Measurements from ENCODE around the gene HARS2. TPM values are rescaled to one million over a fixed set of nuclear protein-coding genes. Genes with fewer than 3 reads are reported as not detected.

Gene HARS2
- 37.0 TPM for total RNA-seq (ENCODE audit: unreplicated experiment)
- long read RNA-seq, transcript HARS2-201 (13 exons, 2,510 nt): major isoform, 31 of 47 reads
- long read RNA-seq, partial matches to known transcripts: 1 of 47 reads
- long read RNA-seq, other reads (novel, unspliced or antisense): 13 of 47 reads

GRCh38 chr5:140690941-140691924 lies at the start of gene HARS2, which contains the start of gene HARS1:
HARS2 (plus strand) TSS chr5:140691455; CDS start chr5:140691649, 194 bp downstream.
HARS1 (minus strand) TSS chr5:140691370; CDS start chr5:140691304, 66 bp downstream.
- TF ChIP-seq CTCF (IDR thresholded peaks at IDR 0.05; ENCODE audit: unreplicated experiment): no peak
- Mint-ChIP-seq H3K4me1 (ENCODE audit: unreplicated experiment) (peaks cover 22% of the 10 kb centered on the region), H3K9me3 (ENCODE audit: unreplicated experiment) (no peaks in the 10 kb centered on the region), H3K27me3 (ENCODE audit: unreplicated experiment) (peaks cover 14% of the 10 kb centered on the region), H3K27ac (ENCODE audit: unreplicated experiment) (peak within 1 kb of the TSS; percentile 91), H3K36me3 (ENCODE audit: low read depth, unreplicated experiment) (peaks cover 25% of the 10 kb centered on the region), H3K4me3 (ENCODE audit: unreplicated experiment) (peak within 1 kb of the TSS; percentile 97)
- peak; percentile 85 for DNase-seq (ENCODE audit: low spot score)

- TF ChIP-seq CTCF (IDR thresholded peaks at IDR 0.05; ENCODE audit: unreplicated experiment): no peak
- H3K27ac Mint-ChIP-seq (ENCODE audit: unreplicated experiment): no peak overlapping the region
- peaks cover 11% of the 10 kb centered on the region for H3K27me3 Mint-ChIP-seq (ENCODE audit: unreplicated experiment)
- no peak overlapping the region for H3K4me3 Mint-ChIP-seq (ENCODE audit: unreplicated experiment)
- peaks cover 37% of the 10 kb centered on the region for H3K36me3 Mint-ChIP-seq (ENCODE audit: low read depth, unreplicated experiment)
- DNase-seq (ENCODE audit: low spot score): no peak
- no peaks in the 10 kb centered on the region for H3K9me3 Mint-ChIP-seq (ENCODE audit: unreplicated experiment)
- peaks cover 26% of the 10 kb centered on the region for H3K4me1 Mint-ChIP-seq (ENCODE audit: unreplicated experiment)
These were observed 49.5 kb upstream of the HARS2 start for GRCh38 chr5:140641716-140642115.

DNA sequence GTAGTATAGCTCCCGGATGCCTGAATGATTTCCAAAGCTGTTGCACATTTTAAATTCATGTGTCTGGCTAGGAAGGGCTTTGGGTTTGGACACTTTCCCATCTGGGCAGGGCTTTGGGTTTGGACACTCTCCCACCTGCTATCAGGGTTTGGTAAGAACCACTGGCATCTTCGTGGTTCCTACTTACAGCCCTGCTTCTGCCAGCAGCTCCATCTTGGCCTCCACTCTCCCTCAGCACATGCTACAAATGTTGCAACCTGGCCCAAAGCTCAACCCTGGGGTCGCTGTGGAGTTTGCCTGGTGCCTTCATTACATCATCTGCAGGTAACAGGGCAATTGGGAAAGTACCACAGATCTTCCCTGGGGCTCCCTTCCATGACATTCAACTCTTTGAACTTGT lies 48.5 kb upstream of the HARS2 start:
- DNase-seq (ENCODE audit: low spot score): no peak
- no peak overlapping the region for H3K4me3 Mint-ChIP-seq (ENCODE audit: unreplicated experiment)
- peaks cover 41% of the 10 kb centered on the region for H3K36me3 Mint-ChIP-seq (ENCODE audit: low read depth, unreplicated experiment)

GRCh38 chr5:140647042-140647419 lies 44.2 kb upstream of the HARS2 start:
- no peak for DNase-seq (ENCODE audit: low spot score)
- peak overlapping the region; percentile 100 for H3K4me3 Mint-ChIP-seq (ENCODE audit: unreplicated experiment)
- no peak for TF ChIP-seq CTCF (IDR thresholded peaks at IDR 0.05; ENCODE audit: unreplicated experiment)
- peaks cover 18% of the 10 kb centered on the region for H3K4me1 Mint-ChIP-seq (ENCODE audit: unreplicated experiment)
- peaks cover 50% of the 10 kb centered on the region for H3K36me3 Mint-ChIP-seq (ENCODE audit: low read depth, unreplicated experiment)
- peak overlapping the region; percentile 74 for H3K27ac Mint-ChIP-seq (ENCODE audit: unreplicated experiment)
- H3K9me3 Mint-ChIP-seq (ENCODE audit: unreplicated experiment): no peaks in the 10 kb centered on the region
- peaks cover 19% of the 10 kb centered on the region for H3K27me3 Mint-ChIP-seq (ENCODE audit: unreplicated experiment)

More for the DNA sequence above, 48.5 kb upstream of the HARS2 start:
- Mint-ChIP-seq H3K27me3 (ENCODE audit: unreplicated experiment) (peaks cover 16% of the 10 kb centered on the region), H3K9me3 (ENCODE audit: unreplicated experiment) (no peaks in the 10 kb centered on the region), H3K4me1 (ENCODE audit: unreplicated experiment) (peaks cover 33% of the 10 kb centered on the region), H3K27ac (ENCODE audit: unreplicated experiment) (no peak overlapping the region)
- TF ChIP-seq CTCF (IDR thresholded peaks at IDR 0.05; ENCODE audit: unreplicated experiment): no peak
